Activated B cell treated with CpG ODN at 0.5 μM for 24 hours (primary cell): Measurements from ENCODE around the gene MCC. TPM values are rescaled to one million over a fixed set of nuclear protein-coding genes. Genes with fewer than 3 reads are reported as not detected.

Source experiments
- ATAC-seq: fragments of 200-7000 bp; cut with Tn5 transposase; one replicate; pipeline ENCODE4 v1.10.0; 2021; ENCODE audit warnings: low read depth, mild to moderate bottlenecking, moderate library complexity
- CTCF ChIA-PET: fragments of 350-600 bp; sonication (Branson Sonifier 250); formaldehyde crosslinking; loops from one replicate; lab custom pipeline; 2021; ENCODE audit warnings: antibody characterized with exemption; lab: Charles Lee
- POLR2A ChIA-PET: fragments of 350-600 bp; sonication (Branson Sonifier 250); formaldehyde crosslinking; loops from one replicate; lab custom pipeline; 2021; ENCODE audit warnings: antibody characterized with exemption; lab: Charles Lee
- DNase-seq: peaks from one replicate; pipeline ENCODE4 v3.0.0; 2022
- H3K27ac Mint-ChIP-seq: one replicate; pipeline ENCODE4 v1.8.0; 2020; ENCODE audit warnings: mixed read lengths
- H3K27me3 Mint-ChIP-seq: one replicate; pipeline ENCODE4 v1.8.0; 2021; ENCODE audit warnings: mixed read lengths
- H3K36me3 Mint-ChIP-seq: one replicate; pipeline ENCODE4 v1.8.0; 2021; ENCODE audit warnings: low read depth, mixed read lengths
- H3K4me1 Mint-ChIP-seq: one replicate; pipeline ENCODE4 v1.8.0; 2021; ENCODE audit warnings: mixed read lengths
- H3K4me3 Mint-ChIP-seq: one replicate; pipeline ENCODE4 v1.8.0; 2020; ENCODE audit warnings: mild to moderate bottlenecking, mixed read lengths
- H3K9me3 Mint-ChIP-seq: one replicate; pipeline ENCODE4 v1.8.0; 2020; ENCODE audit warnings: mixed read lengths
- intact Hi-C: fragments of 100-400 bp; cut with micrococcal nuclease; formaldehyde crosslinking; loops from one replicate; pipeline ENCODE4 v1.15.1; 2024
- total RNA-seq: library from RNA; stranded (reverse); gene quantifications from 2 replicates; pipeline ENCODE4 v1.2.3, GENCODE V29; 2022
- TF ChIP-seq, protein P1 (sequence below): fragments of 200-600 bp; IDR thresholded peaks from one replicate; pipeline ENCODE4 v1.8.0; 2022; ENCODE audit warnings: antibody characterized with exemption, mild to moderate bottlenecking

The MCC gene
- total RNA-seq, 1 donor from 2014 or later, result 0.22 TPM

DNA sequence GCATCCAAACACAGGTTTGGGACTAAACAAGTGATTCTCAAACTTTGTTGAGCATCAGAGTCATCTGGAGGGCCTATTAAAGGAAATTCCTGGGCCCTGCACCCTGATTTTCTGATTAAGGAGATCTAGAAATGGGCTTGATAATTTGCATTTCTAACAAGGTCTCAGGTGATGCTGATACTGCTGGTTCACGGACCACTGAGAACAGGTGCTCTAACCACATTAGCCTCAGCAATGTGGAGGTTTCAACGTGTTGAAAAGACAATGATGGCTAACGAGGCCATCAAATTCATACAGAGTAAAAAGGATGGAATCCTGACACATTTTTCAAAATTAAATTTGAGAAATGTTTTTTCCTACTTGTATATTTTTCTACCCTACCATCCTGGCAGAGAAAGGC, 225.6 kb downstream of the MCC start:
- no peak for DNase-seq
- CTCF ChIA-PET, result no interaction called here
- TF ChIP-seq, protein P1, sequence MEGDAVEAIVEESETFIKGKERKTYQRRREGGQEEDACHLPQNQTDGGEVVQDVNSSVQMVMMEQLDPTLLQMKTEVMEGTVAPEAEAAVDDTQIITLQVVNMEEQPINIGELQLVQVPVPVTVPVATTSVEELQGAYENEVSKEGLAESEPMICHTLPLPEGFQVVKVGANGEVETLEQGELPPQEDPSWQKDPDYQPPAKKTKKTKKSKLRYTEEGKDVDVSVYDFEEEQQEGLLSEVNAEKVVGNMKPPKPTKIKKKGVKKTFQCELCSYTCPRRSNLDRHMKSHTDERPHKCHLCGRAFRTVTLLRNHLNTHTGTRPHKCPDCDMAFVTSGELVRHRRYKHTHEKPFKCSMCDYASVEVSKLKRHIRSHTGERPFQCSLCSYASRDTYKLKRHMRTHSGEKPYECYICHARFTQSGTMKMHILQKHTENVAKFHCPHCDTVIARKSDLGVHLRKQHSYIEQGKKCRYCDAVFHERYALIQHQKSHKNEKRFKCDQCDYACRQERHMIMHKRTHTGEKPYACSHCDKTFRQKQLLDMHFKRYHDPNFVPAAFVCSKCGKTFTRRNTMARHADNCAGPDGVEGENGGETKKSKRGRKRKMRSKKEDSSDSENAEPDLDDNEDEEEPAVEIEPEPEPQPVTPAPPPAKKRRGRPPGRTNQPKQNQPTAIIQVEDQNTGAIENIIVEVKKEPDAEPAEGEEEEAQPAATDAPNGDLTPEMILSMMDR, result no peak
- no peak for ATAC-seq
- Mint-ChIP-seq H3K4me3 (no peak overlapping the region), H3K36me3 (no peaks in the 10 kb centered on the region), H3K4me1 (no peaks in the 10 kb centered on the region), H3K27ac (no peak overlapping the region), H3K27me3 (peaks cover 12% of the 10 kb centered on the region), H3K9me3 (no peaks in the 10 kb centered on the region)
- POLR2A ChIA-PET, result no interaction called here
- intact Hi-C loops, result no loop called here

DNA sequence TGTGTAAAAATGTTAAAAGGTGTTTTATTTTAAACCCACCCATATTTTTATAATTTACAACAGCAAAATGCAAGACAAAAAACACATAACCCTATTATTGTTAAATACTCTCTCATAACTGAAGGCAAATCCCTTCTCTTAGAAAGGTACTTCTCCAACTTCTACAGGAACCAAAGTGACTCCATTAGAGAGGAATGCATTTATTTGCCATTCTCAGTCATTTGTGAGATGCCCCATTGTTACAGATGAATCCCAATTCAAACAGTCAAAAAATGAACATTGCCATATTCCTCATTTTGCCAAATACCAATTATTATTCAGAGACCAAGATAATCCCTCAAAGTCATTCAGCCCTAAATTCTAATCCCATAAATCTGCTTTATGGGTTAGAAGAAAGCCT, 229.2 kb downstream of the MCC start:
- POLR2A ChIA-PET, result no interaction called here
- CTCF ChIA-PET, result no interaction called here
- DNase-seq, result no peak
- Mint-ChIP-seq H3K4me1 (no peaks in the 10 kb centered on the region), H3K27ac (no peak overlapping the region), H3K9me3 (no peaks in the 10 kb centered on the region), H3K27me3 (peaks cover 9% of the 10 kb centered on the region), H3K36me3 (no peaks in the 10 kb centered on the region), H3K4me3 (no peak overlapping the region)
- intact Hi-C loops, result no loop called here
- TF ChIP-seq, protein P1, result no peak
- ATAC-seq, result no peak

DNA sequence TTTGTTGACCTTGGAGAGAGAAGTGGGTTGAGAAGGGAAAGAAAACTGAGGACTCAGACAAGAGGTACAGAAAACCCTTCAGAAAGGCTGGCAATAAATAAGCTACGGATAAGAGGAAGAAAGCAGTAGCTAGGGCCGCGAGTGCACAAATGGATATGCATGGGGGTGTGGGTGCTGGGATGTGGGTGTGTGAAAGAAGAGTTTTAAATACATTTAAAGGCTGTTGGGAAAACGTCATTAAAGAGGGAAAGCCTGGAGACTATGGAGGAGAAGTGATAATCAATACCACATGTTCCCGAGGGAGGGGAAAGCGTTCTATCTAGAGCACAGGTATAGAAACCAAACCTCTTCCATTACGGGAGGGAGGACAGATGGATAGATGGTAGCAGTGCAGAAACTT, 230.7 kb downstream of the MCC start:
- TF ChIP-seq, protein P1, result no peak
- CTCF ChIA-PET, result no interaction called here

DNA sequence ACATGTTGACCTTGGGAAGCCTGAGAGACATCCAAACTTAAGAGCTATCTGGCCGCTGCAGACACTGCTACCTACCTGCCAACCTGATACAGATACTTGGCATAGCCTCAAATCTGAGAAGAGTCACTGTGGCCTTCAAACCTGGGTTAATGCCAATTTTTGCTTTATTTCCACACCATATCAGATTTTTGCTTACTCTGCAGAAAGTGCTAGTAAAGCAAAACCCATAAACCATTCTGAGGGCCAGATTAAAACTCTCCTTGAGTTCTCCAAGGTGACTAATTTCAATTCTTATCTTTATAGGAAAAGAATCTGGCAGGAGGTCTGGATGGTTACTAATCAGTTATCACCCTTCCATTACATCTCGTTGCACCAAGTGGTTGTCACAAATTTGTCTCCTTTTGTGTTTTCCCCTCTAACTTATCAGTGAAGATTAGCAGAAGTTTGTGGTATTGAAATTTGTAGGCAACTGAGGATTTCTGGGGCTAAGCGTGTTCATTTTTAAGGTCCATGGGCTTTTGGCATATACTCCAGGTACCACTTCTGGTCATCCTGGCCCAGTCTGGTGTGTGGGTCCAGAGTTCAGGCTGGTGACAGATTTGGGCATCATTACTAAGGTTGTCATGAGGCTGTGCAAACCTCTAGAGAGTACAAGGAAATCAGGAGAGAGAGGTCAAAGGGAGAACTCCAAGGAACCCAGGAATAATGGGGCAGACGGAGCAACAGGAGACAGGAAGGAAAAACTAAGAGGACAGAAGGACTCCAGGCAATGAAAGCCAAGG, 231.4 kb downstream of the MCC start:
- Mint-ChIP-seq H3K4me1 (no peaks in the 10 kb centered on the region), H3K4me3 (no peak overlapping the region), H3K27me3 (peaks cover 5% of the 10 kb centered on the region), H3K36me3 (no peaks in the 10 kb centered on the region), H3K9me3 (no peaks in the 10 kb centered on the region), H3K27ac (no peak overlapping the region)
- intact Hi-C loops, result no loop called here
- ChIA-PET CTCF (no interaction called here), POLR2A (no interaction called here)
- ATAC-seq (no peak), DNase-seq (no peak)
- TF ChIP-seq, protein P1, result no peak

More for the DNA sequence above, 230.7 kb downstream of the MCC start:
- H3K27ac Mint-ChIP-seq, result no peak overlapping the region
- intact Hi-C loops, result no loop called here
- no peak overlapping the region for H3K4me3 Mint-ChIP-seq
- POLR2A ChIA-PET, result no interaction called here
- no peaks in the 10 kb centered on the region for H3K36me3 Mint-ChIP-seq
- ATAC-seq (no peak), DNase-seq (no peak)
- H3K27me3 Mint-ChIP-seq, result peaks cover 7% of the 10 kb centered on the region
- no peaks in the 10 kb centered on the region for H3K9me3 Mint-ChIP-seq
- no peaks in the 10 kb centered on the region for H3K4me1 Mint-ChIP-seq

DNA sequence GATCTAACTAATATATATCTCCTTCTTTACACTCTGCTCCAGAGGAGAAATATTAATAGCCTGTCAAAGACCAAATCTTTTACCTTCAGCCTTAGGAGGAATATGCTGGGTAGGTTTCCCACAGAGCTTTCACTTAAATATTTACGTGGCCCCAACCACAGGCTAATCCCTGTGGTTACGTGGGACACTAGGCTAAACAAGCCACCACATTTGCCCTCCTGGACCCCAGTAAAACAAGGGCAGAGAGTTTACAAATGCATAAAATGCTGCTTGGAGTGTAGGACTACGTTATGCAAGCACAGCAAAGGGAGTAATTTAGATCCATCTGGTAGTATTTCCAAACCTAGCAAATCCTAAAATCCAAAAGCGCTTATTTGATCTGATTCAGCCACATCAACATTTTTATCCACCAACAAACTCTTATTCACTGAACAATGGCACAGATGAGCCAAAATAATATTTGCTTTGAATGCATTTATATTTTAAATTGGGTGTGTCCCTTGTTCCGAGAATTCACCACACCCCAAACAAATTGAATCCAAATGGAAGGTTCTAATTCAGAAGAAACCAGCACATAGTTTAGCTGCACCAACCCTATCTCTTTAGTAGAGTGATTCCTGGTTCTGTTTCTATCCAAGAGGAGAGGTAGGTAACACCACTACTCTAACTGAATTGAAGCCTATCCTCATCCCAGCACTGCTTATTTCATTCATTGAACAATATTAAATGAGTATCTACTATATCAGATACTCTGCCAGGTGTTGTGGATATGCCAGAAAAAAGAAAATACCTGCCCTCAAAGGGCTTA, 232.5 kb downstream of the MCC start:
- no peaks in the 10 kb centered on the region for H3K9me3 Mint-ChIP-seq
- no peak overlapping the region for H3K4me3 Mint-ChIP-seq
- peaks cover 5% of the 10 kb centered on the region for H3K27me3 Mint-ChIP-seq
- intact Hi-C loops, result no loop called here
- no peak for DNase-seq
- TF ChIP-seq, protein P1, result no peak
- ATAC-seq, result no peak
- H3K36me3 Mint-ChIP-seq, result no peaks in the 10 kb centered on the region
- no peaks in the 10 kb centered on the region for H3K4me1 Mint-ChIP-seq
- ChIA-PET CTCF (no interaction called here), POLR2A (no interaction called here)
- no peak overlapping the region for H3K27ac Mint-ChIP-seq
